Peyer's patch (tissue), 4 donors: ENCODE results near the gene TRIB2. TPM values are rescaled to one million over a fixed set of nuclear protein-coding genes. Genes with fewer than 3 reads are reported as not detected.

ENCODE experiments used
- DNase-seq, 3 donors: peaks; one replicate each; pipeline ENCODE4 v3.0.0-alpha.2; 2017 to 2019
- H3K27ac ChIP-seq, 4 donors: fragments of 200-600 bp; sonication (generic); one replicate each; pipeline ENCODE4 v1.5.1; 2016 to 2019
- H3K27me3 ChIP-seq, 2 donors: fragments of 200-600 bp; sonication (generic); one replicate each; pipeline ENCODE4 v1.5.1; 2019
- H3K36me3 ChIP-seq, 3 donors: fragments of 200-600 bp; sonication (generic); one replicate each; pipeline ENCODE4 v1.5.1; 2016 to 2019
- H3K4me1 ChIP-seq, 4 donors: fragments of 200-600 bp; sonication (generic); one replicate each; pipeline ENCODE4 v1.5.1; 2016 to 2019
- H3K4me3 ChIP-seq, 4 donors: fragments of 200-600 bp; sonication (generic); 1 replicate in 3 of 4; 2 replicates in 1 of 4; pipeline ENCODE4 v1.5.1; 2016 to 2019; ENCODE audit warnings: mild to moderate bottlenecking in 1 of 4
- H3K9me3 ChIP-seq, 4 donors: fragments of 200-600 bp; sonication (generic); one replicate each; pipeline ENCODE4 v1.5.1; 2016 to 2019; ENCODE audit warnings: mild to moderate bottlenecking in 1 of 4
- POLR2A ChIP-seq, 2 donors: fragments of 450-650 bp; IDR thresholded peaks; one replicate each; pipeline ENCODE4 v1.5.1; 2017; ENCODE audit warnings: antibody characterized with exemption in 2 of 2, mild to moderate bottlenecking in 2 of 2, moderate library complexity in 2 of 2
- total RNA-seq, 4 donors: library from RNA; depleted of rRNA; stranded (reverse); fragments of >200 nt; gene quantifications; one replicate each; pipeline ENCODE4 v1.1.0, GENCODE V29; 2016
- TF ChIP-seq, protein P1 (sequence below), 6 experiments: fragments of 450-650 bp in 4 of 6; fragments of 200-600 bp in 2 of 6; sonication (generic) in 1 of 6; IDR thresholded peaks; one replicate each; pipeline ENCODE4 v1.5.1; 2017 to 2019; ENCODE audit warnings: antibody characterized with exemption in 6 of 6, mild to moderate bottlenecking in 3 of 6, moderate library complexity in 1 of 6

Gene TRIB2
- total RNA-seq, 4 donors from 2014 or later: 6.8 to 58.6 (median 12.6) TPM

DNA sequence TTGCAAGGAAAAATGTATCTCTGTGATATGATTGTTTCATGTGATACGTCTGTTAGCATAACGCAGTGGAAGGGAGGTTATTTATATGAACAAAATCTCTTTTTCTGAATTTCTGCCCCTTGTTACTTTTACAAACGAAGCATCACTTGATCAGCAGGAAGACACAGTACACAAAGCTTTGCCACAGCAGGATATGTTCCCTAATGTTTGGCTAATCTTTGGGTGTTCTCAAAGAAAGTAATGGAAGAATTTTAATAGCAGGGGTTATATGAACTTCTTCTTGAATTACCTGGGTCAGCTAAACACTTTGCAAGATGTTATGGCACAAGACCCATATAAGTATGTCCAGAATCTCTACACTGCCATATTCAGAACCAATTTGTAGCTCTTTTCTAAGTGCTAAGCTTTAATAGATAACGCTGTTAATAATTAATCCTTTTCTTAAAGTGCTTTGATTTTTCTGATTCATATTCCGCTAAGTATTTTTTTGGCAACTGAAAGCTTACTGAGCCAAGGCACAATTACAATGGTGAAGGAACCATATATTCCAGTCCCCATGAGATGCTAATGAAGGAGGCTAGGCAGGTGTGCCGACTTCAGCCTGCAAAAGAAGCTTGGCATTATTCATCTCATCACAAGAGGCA lies 33.2 kb upstream of the TRIB2 start:
- Histone ChIP-seq H3K36me3 (no peaks in the 10 kb centered on the region), H3K27me3 (no peaks in the 10 kb centered on the region), H3K9me3 (no peaks in the 10 kb centered on the region), H3K4me1 (no peaks in the 10 kb centered on the region), H3K4me3 (no peak overlapping the region), H3K27ac (no peak overlapping the region)
- no peak for TF ChIP-seq POLR2A (IDR thresholded peaks at IDR 0.05)
- TF ChIP-seq, protein P1, sequence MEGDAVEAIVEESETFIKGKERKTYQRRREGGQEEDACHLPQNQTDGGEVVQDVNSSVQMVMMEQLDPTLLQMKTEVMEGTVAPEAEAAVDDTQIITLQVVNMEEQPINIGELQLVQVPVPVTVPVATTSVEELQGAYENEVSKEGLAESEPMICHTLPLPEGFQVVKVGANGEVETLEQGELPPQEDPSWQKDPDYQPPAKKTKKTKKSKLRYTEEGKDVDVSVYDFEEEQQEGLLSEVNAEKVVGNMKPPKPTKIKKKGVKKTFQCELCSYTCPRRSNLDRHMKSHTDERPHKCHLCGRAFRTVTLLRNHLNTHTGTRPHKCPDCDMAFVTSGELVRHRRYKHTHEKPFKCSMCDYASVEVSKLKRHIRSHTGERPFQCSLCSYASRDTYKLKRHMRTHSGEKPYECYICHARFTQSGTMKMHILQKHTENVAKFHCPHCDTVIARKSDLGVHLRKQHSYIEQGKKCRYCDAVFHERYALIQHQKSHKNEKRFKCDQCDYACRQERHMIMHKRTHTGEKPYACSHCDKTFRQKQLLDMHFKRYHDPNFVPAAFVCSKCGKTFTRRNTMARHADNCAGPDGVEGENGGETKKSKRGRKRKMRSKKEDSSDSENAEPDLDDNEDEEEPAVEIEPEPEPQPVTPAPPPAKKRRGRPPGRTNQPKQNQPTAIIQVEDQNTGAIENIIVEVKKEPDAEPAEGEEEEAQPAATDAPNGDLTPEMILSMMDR (IDR thresholded peaks at IDR 0.05): no peak
- DNase-seq: no peak

DNA sequence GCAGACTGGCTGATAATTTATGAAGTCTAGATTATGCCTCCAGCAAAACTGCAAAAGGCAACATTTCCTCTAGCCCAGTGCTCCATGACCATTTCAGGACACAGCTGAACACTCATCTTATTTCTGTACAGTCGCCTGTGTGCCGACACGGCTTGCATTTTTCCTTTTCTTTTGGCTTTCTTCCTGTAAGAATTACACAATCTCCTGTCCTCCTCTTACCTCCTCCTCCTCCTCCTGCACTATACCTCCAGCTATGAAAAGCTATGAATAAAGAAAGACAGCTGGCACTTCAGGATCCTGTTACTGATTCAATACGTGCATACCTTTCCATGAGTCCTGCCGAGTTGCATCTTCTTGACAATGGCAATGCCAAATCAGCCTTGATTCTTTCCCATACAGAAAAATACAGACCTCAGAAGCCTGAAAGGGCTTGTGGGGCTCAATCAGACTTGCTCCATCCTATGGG lies 32.2 kb upstream of the TRIB2 start:
- Histone ChIP-seq H3K27me3 (no peaks in the 10 kb centered on the region), H3K27ac (no peak overlapping the region), H3K36me3 (no peaks in the 10 kb centered on the region), H3K4me3 (no peak overlapping the region), H3K4me1 (no peaks in the 10 kb centered on the region), H3K9me3 (no peaks in the 10 kb centered on the region)
- TF ChIP-seq POLR2A (IDR thresholded peaks at IDR 0.05): no peak
- TF ChIP-seq, protein P1 (IDR thresholded peaks at IDR 0.05): no peak
- no peak for DNase-seq

DNA sequence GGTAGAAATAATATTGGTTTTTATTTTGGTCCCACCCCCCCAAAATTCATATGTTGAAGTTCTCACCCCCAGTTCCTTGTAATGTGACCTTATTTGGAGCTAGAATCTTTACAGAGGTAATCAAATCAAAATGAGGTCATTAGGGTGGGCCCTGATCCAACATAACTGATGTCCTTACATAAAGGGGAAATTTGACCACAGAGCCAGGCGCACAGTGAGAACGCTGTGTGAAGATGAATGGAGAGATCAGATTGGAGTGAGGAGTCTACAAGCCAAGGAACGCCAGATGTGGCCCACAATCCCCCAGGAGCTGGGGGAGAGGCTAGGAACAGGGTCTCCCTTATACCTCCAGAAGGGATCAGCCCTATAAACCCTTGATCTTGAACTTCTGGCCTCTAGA lies 31.6 kb upstream of the TRIB2 start:
- TF ChIP-seq, protein P1 (IDR thresholded peaks at IDR 0.05): no peak
- no peak for TF ChIP-seq POLR2A (IDR thresholded peaks at IDR 0.05)
- Histone ChIP-seq H3K4me3 (no peak overlapping the region), H3K9me3 (no peaks in the 10 kb centered on the region), H3K4me1 (no peaks in the 10 kb centered on the region), H3K27ac (no peak overlapping the region), H3K27me3 (no peaks in the 10 kb centered on the region), H3K36me3 (no peaks in the 10 kb centered on the region)
- no peak for DNase-seq

DNA sequence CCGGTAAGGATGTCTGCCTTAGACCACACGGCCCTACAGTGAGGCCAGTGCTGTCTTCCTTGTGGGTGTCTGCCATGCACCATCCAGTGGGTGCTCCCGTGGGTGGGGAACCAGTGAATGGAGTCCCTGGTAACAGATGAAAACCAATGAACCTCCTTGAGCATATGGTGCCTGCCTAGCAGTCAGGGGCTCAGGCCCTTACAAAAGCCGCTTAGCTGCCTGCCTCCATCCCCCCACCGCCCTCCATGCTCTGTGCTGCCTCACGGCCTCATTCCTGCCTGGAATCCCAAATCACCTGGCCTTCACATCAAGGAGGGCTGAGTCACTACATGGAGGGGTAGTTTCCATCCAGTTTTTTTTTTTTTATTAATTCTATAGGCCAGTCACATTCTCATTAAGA lies 30.8 kb upstream of the TRIB2 start:
- DNase-seq: no peak
- no peak for TF ChIP-seq POLR2A (IDR thresholded peaks at IDR 0.05)
- TF ChIP-seq, protein P1 (IDR thresholded peaks at IDR 0.05): no peak
- Histone ChIP-seq H3K9me3 (no peaks in the 10 kb centered on the region), H3K4me3 (no peak overlapping the region), H3K4me1 (no peaks in the 10 kb centered on the region), H3K27me3 (no peaks in the 10 kb centered on the region), H3K27ac (no peak overlapping the region), H3K36me3 (no peaks in the 10 kb centered on the region)

DNA sequence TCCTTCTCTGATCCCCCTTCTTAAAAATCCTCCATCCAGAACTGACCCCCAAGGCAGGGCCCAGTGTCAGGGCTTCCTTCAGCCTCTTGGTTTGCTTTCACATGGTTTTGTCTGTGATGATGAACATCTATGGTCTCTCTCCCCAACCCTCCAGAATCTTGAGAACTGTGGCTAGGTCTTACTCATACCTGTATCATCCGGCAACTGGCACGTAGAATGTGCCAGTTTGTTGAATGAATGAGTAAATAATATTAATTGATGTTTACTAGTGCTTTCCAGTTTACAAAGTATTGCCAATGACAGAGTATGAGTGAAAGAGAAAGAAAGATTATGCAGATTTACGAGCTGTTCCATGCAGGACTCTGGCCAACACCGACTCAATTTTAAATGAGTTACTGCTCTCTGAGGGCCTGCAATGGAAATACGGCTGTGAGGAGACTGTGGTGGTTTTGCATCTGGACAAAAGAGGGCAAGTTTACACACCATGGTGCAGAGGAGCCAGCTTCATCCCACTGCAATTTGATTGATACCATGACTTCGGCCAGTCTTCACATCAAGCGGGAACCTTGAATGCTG lies 29.9 kb upstream of the TRIB2 start:
- Histone ChIP-seq H3K27ac (no peak overlapping the region), H3K4me3 (no peak overlapping the region), H3K36me3 (no peaks in the 10 kb centered on the region), H3K4me1 (no peaks in the 10 kb centered on the region), H3K9me3 (no peaks in the 10 kb centered on the region), H3K27me3 (no peaks in the 10 kb centered on the region)
- DNase-seq: no peak
- no peak for TF ChIP-seq POLR2A (IDR thresholded peaks at IDR 0.05)
- TF ChIP-seq, protein P1 (IDR thresholded peaks at IDR 0.05): no peak
